GM10266 (cell line): ENCODE results near the gene MELTF.

Source experiments
- DNase-seq: peaks from one replicate; pipeline ENCODE4 v3.0.0; 2012; ENCODE audit errors: extremely low spot score
- CTCF ChIP-seq: IDR thresholded peaks from 2 replicates; pipeline ENCODE4 v1.5.1; 2012; ENCODE audit warnings: mild to moderate bottlenecking, low read depth; ENCODE audit not compliant: control insufficient read depth, insufficient read depth; ENCODE audit errors: missing control alignments

The MELTF gene

GRCh38 chr3:196985954-196986885, 43.4 kb downstream of the MELTF start:
- DNase-seq: no peak

GRCh38 chr3:196985298-196985697, 44.3 kb downstream of the MELTF start:
- no peak for DNase-seq
- TF ChIP-seq CTCF: no peak

More at GRCh38 chr3:196985954-196986885, 43.4 kb downstream of the MELTF start:
- TF ChIP-seq CTCF: no peak

GRCh38 chr3:196983186-196983585, 46.4 kb downstream of the MELTF start:
- TF ChIP-seq CTCF: no peak
- DNase-seq: no peak

- no peak for DNase-seq
- no peak for TF ChIP-seq CTCF
These were observed 48.0 kb downstream of the MELTF start for GRCh38 chr3:196981657-196982056.

GRCh38 chr3:196979545-196979944, 50.1 kb downstream of the MELTF start:
- no peak for DNase-seq
- TF ChIP-seq CTCF: no peak

- no peak for DNase-seq
These were observed 52.7 kb downstream of the MELTF start for GRCh38 chr3:196976941-196977340.

More at GRCh38 chr3:196976941-196977340, 52.7 kb downstream of the MELTF start:
- TF ChIP-seq CTCF: no peak
